Suprapubic skin (tissue), 4 donors: ENCODE results near the gene GADD45GIP1. TPM values are rescaled to one million over a fixed set of nuclear protein-coding genes. Genes with fewer than 3 reads are reported as not detected.

Experiments used
- DNase-seq, 2 donors: peaks; one replicate each; pipeline ENCODE4 v3.0.0-alpha.2; 2019; ENCODE audit warnings: low spot score in 2 of 2
- H3K27ac ChIP-seq: fragments of 200-600 bp; sonication (generic); one replicate; pipeline ENCODE4 v1.5.1; 2019
- H3K27me3 ChIP-seq: fragments of 200-600 bp; sonication (generic); one replicate; pipeline ENCODE4 v1.5.1; 2019
- H3K36me3 ChIP-seq: fragments of 200-600 bp; sonication (generic); one replicate; pipeline ENCODE4 v1.5.1; 2019
- H3K4me1 ChIP-seq: fragments of 200-600 bp; sonication (generic); one replicate; pipeline ENCODE4 v1.5.1; 2019
- H3K4me3 ChIP-seq: fragments of 200-600 bp; sonication (generic); one replicate; pipeline ENCODE4 v1.5.1; 2019; ENCODE audit warnings: mild to moderate bottlenecking
- H3K9me3 ChIP-seq: fragments of 200-600 bp; sonication (generic); one replicate; pipeline ENCODE4 v1.5.1; 2019
- CTCF ChIP-seq, 2 donors: fragments of 200-600 bp in 1 of 2; fragments of 450-650 bp in 1 of 2; sonication (generic) in 1 of 2; IDR thresholded peaks; one replicate each; pipeline ENCODE4 v1.5.1; 2016 to 2019; ENCODE audit warnings: antibody characterized with exemption in 2 of 2, mild to moderate bottlenecking in 1 of 2, moderate library complexity in 1 of 2
- EP300 ChIP-seq: sonication (generic); formaldehyde crosslinking; IDR thresholded peaks from one replicate; pipeline ENCODE4 v1.6.1; 2017; ENCODE audit warnings: antibody characterized with exemption
- POLR2A ChIP-seq, 2 donors: fragments of 450-650 bp; IDR thresholded peaks; one replicate each; pipeline ENCODE4 v1.6.1; 2017; ENCODE audit warnings: antibody characterized with exemption in 2 of 2, mild to moderate bottlenecking in 2 of 2, moderate library complexity in 2 of 2
- POLR2AphosphoS5 ChIP-seq, 3 donors: sonication (generic); formaldehyde crosslinking; IDR thresholded peaks; one replicate each; pipeline ENCODE4 v1.6.1; 2017; ENCODE audit warnings: antibody characterized with exemption in 3 of 3
- WGBS: methylation state at CpG from one replicate; pipeline ENCODE4 v1.1.5; 2018; 5-methylcytosine and 5-hydroxymethylcytosine counted together
- total RNA-seq, 4 donors: library from RNA; depleted of rRNA; stranded (reverse); fragments of >200 nt; gene quantifications; one replicate each; pipeline ENCODE4 v1.1.0, GENCODE V29; 2016

Gene GADD45GIP1
- total RNA-seq, 4 donors from 2014 or later = 20.4 to 31.0 (median 24.8) TPM

- Histone ChIP-seq H3K9me3 (no peaks in the 10 kb centered on the region), H3K4me1 (peaks cover 100% of the 10 kb centered on the region), H3K4me3 (peak overlapping the region; percentile 42), H3K27me3 (no peaks in the 10 kb centered on the region), H3K27ac (peak overlapping the region; percentile 97), H3K36me3 (no peaks in the 10 kb centered on the region)
- peak in 1 of 2 donors; percentile 90 for DNase-seq
- TF ChIP-seq EP300 = no peak
- no peak for TF ChIP-seq POLR2AphosphoS5 (IDR thresholded peaks at IDR 0.05)
- no peak for TF ChIP-seq CTCF (IDR thresholded peaks at IDR 0.05)
- no peak for TF ChIP-seq POLR2A (IDR thresholded peaks at IDR 0.05)
- 8% methylated on average over 22 of the region's 29 CpGs for WGBS
Observed at GRCh38 chr19:13002166-13002898, 45.3 kb upstream of the GADD45GIP1 start.

DNA sequence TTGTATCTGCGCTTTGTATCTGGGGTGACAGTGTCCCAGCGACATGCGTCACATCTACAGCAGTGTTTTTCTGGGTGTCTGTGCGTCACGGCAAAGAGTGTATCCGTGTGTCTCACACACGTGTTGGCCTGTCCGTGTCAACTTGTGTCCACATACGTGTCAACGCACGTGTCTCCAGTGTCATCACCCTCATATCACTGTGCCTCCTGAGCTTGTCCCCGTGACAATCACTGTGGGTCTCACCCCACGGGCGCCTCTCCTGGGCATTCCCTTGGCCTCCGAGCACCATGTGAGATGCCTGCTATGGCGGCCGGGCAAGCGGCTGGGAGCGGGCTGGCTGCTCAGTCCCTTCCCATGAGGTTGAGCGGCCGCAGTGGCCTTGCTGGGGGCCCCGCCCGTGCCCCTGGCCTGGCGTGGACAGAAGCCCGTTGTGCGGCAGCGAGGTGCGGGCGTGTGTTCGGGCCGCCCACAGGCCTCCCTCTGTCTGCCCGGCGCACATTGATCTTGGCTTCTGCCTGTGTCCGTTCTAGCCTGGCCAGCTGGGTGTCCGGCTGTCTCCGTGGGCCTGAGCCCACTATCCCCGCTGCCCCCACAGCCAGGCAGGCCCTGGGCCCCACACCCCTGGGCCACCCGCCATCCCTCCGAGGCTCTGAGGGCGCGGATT is 44.6 kb upstream of the GADD45GIP1 start:
- TF ChIP-seq EP300 (no peak), POLR2AphosphoS5 (IDR thresholded peaks at IDR 0.05) (peak in 1 of 3 donors; percentile 62), POLR2A (IDR thresholded peaks at IDR 0.05) (peak in 1 of 2 donors; percentile 38)
- peak overlapping the region; percentile 42 for H3K4me3 ChIP-seq
- H3K4me1 ChIP-seq = peaks cover 100% of the 10 kb centered on the region
- peak overlapping the region; percentile 97 for H3K27ac ChIP-seq
- H3K36me3 ChIP-seq = no peaks in the 10 kb centered on the region
- H3K27me3 ChIP-seq = no peaks in the 10 kb centered on the region
- peak in 1 of 2 donors; percentile 81 for DNase-seq
- no peaks in the 10 kb centered on the region for H3K9me3 ChIP-seq
- WGBS = 23% methylated on average over 19 of the region's 41 CpGs

GRCh38 chr19:13001166-13001501 is 44.1 kb upstream of the GADD45GIP1 start:
- 30% methylated on average over 4 of the region's 19 CpGs for WGBS
- peak overlapping the region; percentile 42 for H3K4me3 ChIP-seq

DNA sequence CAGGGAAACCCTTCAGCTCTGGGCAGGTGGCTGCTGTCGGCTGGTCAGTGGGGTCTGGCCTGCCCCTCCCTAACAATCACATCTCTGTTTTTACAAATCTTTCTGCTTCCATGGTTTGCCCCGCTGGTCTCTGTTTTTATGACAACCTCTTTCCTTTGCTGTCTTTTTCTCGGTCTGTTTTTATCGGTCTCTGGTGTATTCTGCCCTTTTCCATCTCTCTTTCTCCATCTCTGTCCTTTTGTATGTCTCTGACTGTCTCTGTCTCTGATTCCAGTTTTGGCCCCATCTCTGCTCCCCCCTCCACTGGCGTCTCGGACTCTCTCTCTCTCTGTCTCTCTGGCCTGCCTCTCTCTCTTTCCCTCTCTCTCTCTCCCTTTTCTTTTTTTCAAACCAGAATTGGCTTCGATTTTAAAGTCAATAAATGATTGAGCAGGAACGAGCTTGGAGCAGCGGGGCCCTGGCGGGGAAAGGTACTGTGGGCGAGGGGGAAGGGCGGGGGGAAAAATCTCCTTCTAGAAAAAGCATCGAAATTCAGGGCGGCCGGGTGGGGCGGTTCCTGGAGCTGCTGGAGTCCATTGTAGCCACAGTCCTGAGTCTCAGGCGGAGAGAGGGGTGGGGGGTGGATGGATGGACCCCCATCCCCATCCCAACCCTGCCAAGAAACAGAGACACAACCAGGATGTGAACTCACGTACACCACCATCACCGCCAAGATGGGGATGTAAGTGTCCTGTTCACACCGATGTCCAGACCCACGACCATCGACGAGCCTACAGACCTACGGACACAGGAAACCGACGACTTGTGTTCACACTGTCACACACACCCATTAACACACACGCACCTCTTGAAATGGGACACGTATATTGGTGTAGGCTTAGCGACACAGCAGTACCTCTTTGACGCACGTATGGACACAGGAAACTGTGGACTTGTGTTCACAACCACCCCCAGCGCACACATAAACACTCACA is 41.2 kb upstream of the GADD45GIP1 start:
- H3K4me1 ChIP-seq = peaks cover 80% of the 10 kb centered on the region
- H3K27me3 ChIP-seq = no peaks in the 10 kb centered on the region
- H3K4me3 ChIP-seq = peak overlapping the region; percentile 89
- 42% methylated on average over 32 of the region's 32 CpGs for WGBS
- no peak for DNase-seq
- no peaks in the 10 kb centered on the region for H3K36me3 ChIP-seq
- no peaks in the 10 kb centered on the region for H3K9me3 ChIP-seq
- H3K27ac ChIP-seq = peak overlapping the region; percentile 97
- no peak for TF ChIP-seq POLR2A (IDR thresholded peaks at IDR 0.05)
- TF ChIP-seq EP300 = no peak
- TF ChIP-seq CTCF (IDR thresholded peaks at IDR 0.05) = no peak
- no peak for TF ChIP-seq POLR2AphosphoS5 (IDR thresholded peaks at IDR 0.05)

More at GRCh38 chr19:13001166-13001501, 44.1 kb upstream of the GADD45GIP1 start:
- DNase-seq = no peak
- Histone ChIP-seq H3K36me3 (no peaks in the 10 kb centered on the region), H3K27me3 (no peaks in the 10 kb centered on the region), H3K27ac (peak overlapping the region; percentile 97), H3K9me3 (no peaks in the 10 kb centered on the region), H3K4me1 (peaks cover 97% of the 10 kb centered on the region)
- no peak for TF ChIP-seq POLR2A (IDR thresholded peaks at IDR 0.05)
- no peak for TF ChIP-seq EP300
- TF ChIP-seq CTCF (IDR thresholded peaks at IDR 0.05) = no peak
- TF ChIP-seq POLR2AphosphoS5 (IDR thresholded peaks at IDR 0.05) = no peak

DNA sequence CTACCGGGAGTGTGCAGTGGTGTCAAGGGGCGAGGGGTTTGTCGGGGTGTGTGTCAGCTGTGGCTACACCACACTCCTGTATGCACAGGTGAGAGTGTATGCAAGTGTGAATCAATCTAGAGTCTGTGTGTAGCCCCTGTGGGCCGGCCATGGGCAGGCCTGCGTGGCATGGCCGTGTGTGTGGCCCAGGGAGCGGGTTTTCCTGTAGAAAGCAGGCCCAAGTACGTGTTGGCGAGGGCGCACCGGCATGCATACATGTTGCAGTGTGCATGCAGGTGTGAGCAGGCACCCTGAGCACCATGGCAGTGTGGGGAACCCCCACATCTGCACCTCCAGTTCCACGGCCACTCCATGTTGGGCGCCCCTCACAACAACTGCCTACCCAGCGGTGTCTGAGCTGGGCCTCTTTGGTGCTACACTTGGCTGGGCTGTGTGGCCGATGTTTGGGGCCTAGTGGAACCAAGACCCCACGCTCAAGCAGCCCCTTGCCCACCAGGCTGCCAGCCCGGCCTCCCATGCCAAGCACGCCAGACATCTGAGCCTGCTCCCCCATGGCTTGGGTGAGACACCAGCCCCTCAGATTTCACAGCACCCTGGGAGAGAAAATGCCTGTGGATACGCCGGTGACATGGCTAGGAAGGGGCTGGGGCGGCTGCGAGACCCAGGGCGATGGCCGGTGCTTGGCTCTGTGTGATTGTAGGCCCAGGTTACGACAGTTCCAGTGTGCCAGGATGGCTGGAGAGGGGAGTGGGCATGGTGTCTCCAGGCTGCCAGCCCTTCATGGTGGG is 40.4 kb upstream of the GADD45GIP1 start:
- no peaks in the 10 kb centered on the region for H3K9me3 ChIP-seq
- peak overlapping the region; percentile 97 for H3K27ac ChIP-seq
- peak overlapping the region; percentile 89 for H3K4me3 ChIP-seq
- peaks cover 71% of the 10 kb centered on the region for H3K4me1 ChIP-seq
- DNase-seq = no peak
- H3K36me3 ChIP-seq = no peaks in the 10 kb centered on the region
- TF ChIP-seq EP300 = no peak
- no peak for TF ChIP-seq POLR2A (IDR thresholded peaks at IDR 0.05)
- TF ChIP-seq CTCF (IDR thresholded peaks at IDR 0.05) = no peak
- no peak for TF ChIP-seq POLR2AphosphoS5 (IDR thresholded peaks at IDR 0.05)
- no peaks in the 10 kb centered on the region for H3K27me3 ChIP-seq
- WGBS = 20% methylated on average over 14 of the region's 25 CpGs
